ENCODE measurements around the gene GNA12. TPM values are rescaled to one million over a fixed set of nuclear protein-coding genes. Genes with fewer than 3 reads are reported as not detected.

The GNA12 gene
- total RNA-seq, 1 donor from 2014 or later, result 43.0 TPM

DNA sequence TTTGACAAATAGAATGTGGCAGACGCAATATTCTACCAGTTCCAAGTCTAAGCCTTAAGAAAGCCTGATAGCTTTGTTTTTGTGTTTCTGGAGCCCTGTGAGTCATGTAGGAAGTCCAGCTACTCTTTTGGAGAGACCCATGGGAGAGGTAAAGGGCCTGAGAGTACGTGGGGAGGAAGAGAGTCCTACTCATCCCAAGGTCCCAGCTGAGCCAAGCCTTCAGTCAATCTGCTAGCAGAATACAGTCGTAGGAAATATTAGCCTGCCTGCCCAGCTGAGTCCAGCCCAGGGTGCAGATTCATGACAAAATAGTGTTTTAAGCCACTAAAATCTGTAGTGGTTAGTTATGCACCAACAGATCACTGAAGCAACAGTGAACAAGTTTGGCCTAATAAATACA lies 9.0 kb upstream of the GNA12 start:
- no peaks in the 10 kb centered on the region for H3K27me3 ChIP-seq (ENCODE audit: low read depth)
- no peaks in the 10 kb centered on the region for H3K36me3 ChIP-seq
- TF ChIP-seq, protein P1, sequence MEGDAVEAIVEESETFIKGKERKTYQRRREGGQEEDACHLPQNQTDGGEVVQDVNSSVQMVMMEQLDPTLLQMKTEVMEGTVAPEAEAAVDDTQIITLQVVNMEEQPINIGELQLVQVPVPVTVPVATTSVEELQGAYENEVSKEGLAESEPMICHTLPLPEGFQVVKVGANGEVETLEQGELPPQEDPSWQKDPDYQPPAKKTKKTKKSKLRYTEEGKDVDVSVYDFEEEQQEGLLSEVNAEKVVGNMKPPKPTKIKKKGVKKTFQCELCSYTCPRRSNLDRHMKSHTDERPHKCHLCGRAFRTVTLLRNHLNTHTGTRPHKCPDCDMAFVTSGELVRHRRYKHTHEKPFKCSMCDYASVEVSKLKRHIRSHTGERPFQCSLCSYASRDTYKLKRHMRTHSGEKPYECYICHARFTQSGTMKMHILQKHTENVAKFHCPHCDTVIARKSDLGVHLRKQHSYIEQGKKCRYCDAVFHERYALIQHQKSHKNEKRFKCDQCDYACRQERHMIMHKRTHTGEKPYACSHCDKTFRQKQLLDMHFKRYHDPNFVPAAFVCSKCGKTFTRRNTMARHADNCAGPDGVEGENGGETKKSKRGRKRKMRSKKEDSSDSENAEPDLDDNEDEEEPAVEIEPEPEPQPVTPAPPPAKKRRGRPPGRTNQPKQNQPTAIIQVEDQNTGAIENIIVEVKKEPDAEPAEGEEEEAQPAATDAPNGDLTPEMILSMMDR (IDR thresholded peaks at IDR 0.05; ENCODE audit: borderline replicate concordance), result no peak
- DNase-seq, result no peak
- peak overlapping the region; percentile 52 for H3K27ac ChIP-seq (replicated peaks)
- H3K4me1 ChIP-seq, result peaks cover 20% of the 10 kb centered on the region
- intact Hi-C loops (cut with micrococcal nuclease), result no loop called here
- H3K4me3 ChIP-seq, result no peak overlapping the region
- H3K9me3 ChIP-seq (replicated peaks), result no peaks in the 10 kb centered on the region

DNA sequence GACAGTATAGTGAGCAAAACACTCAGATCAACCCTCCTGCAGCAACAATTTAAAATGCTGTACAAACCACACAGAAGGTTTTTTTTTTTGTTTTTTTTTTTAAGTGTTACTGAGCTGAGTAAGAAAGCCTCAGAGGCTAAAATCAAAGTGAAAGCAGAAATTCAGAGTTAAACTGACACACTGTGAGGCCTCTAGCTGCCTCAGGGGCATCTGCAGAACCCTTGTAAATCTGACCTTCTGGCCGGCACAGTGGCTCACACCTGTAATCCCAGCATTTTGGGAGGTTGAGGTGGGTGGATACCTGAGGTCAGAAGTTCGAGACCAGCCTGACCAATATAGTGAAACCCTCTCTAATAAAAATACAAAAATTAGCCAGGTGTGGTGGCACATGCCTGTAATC lies 7.4 kb upstream of the GNA12 start:
- TF ChIP-seq, protein P1 (IDR thresholded peaks at IDR 0.05; ENCODE audit: borderline replicate concordance), result no peak
- Histone ChIP-seq H3K9me3 (replicated peaks) (no peaks in the 10 kb centered on the region), H3K4me1 (peaks cover 20% of the 10 kb centered on the region), H3K36me3 (no peaks in the 10 kb centered on the region), H3K27ac (replicated peaks) (no peak overlapping the region), H3K4me3 (no peak overlapping the region), H3K27me3 (ENCODE audit: low read depth) (no peaks in the 10 kb centered on the region)
- intact Hi-C loops (cut with micrococcal nuclease), result no loop called here
- no peak for DNase-seq

DNA sequence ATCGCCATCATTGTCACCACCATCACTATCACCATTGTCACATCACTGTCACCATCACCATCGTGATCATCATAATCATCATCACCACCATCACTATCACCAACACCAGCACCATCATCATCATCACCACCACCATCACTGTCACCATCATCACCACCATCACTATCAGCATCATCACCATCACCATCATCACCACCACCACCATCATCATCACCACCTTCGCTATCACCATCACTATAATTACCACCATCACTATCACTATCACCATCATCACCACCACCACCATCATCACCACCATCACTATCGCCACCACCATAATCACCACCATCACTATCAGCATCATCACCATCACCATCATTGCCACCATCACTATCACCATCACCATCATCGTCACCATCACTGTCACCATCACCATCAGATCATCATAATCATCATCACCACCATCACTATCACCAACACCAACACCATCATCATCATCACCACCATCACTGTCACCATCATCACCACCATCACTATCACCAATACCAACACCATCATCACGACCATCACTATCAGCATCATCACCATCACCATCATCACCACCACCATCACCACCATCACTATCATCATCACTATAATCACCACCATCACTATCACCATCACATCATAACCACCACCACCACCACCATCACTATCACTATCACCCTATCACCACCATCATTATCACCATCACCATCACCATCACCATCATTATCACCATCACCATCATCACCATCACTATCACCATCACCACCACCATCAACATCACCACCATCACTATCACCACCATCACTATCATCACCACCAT lies 6.0 kb upstream of the GNA12 start:
- no peak for DNase-seq
- TF ChIP-seq, protein P1 (IDR thresholded peaks at IDR 0.05; ENCODE audit: borderline replicate concordance), result no peak
- intact Hi-C loops (cut with micrococcal nuclease), result no loop called here

DNA sequence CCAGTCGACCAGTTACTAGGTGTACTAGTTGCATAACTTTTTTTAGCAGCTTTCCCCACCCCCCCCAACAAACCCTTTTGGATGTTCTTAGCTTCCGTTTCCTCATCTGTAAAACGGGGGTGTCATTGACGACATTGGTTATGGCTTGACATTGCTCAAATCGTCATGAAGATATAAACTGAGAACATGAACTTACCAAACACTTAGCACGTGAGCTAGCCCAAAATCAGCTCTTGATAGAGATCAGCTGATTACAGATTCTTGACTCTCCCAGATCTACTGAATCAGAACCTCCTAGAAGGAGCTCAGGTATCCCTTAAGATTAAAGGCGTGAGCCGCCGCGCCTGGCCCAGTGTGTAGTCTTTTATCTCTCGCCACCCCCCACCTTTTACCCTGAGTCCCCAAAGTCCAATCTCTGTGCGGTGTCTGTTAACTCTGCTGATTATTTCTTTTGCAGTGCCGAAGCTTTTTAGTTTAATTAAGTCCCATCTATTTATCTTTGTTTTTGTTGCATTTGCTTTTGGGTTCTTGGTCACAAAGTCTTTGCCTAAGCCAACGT lies 1.0 kb upstream of the GNA12 start:
- peaks cover 41% of the 10 kb centered on the region for H3K4me1 ChIP-seq
- intact Hi-C loops (cut with micrococcal nuclease), result no loop called here
- H3K27me3 ChIP-seq (ENCODE audit: low read depth), result no peaks in the 10 kb centered on the region
- no peaks in the 10 kb centered on the region for H3K36me3 ChIP-seq
- no peak for DNase-seq
- peak overlapping the region; percentile 66 for H3K4me3 ChIP-seq
- peak overlapping the region; percentile 74 for H3K27ac ChIP-seq (replicated peaks)
- TF ChIP-seq, protein P1 (IDR thresholded peaks at IDR 0.05; ENCODE audit: borderline replicate concordance), result no peak
- H3K9me3 ChIP-seq (replicated peaks), result no peaks in the 10 kb centered on the region

More for the DNA sequence above, 6.0 kb upstream of the GNA12 start:
- no peaks in the 10 kb centered on the region for H3K36me3 ChIP-seq
- no peaks in the 10 kb centered on the region for H3K9me3 ChIP-seq (replicated peaks)
- H3K4me1 ChIP-seq, result peaks cover 13% of the 10 kb centered on the region
- no peak overlapping the region for H3K4me3 ChIP-seq
- no peaks in the 10 kb centered on the region for H3K27me3 ChIP-seq (ENCODE audit: low read depth)
- H3K27ac ChIP-seq (replicated peaks), result no peak overlapping the region

DNA sequence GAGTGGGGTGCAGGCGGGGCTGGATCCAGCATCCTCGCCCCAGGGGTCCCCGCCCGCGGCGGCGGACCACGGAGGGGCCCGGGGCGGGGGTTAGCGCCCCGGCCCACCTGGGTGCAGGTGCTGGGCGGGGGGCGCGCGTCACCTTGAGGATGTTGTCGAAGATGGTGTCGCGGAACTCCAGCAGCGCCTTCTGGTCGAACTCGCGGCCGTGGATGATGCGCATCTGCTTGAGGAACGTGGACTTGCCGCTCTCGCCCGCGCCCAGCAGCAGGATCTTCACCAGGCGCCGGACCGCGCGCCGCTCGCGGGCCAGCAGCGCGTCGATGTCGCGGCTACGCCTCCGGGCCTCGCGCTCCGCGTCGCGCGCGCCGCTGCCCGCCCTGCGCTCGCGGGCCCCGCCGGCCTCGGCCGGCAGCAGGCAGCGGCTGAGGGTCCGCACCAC lies 376 bp downstream of the GNA12 start:
- DNase-seq, result no peak
- H3K9me3 ChIP-seq (replicated peaks), result no peaks in the 10 kb centered on the region
- no peaks in the 10 kb centered on the region for H3K27me3 ChIP-seq (ENCODE audit: low read depth)
- H3K27ac ChIP-seq (replicated peaks), result peak overlapping the region; percentile 77
- peaks cover 50% of the 10 kb centered on the region for H3K4me1 ChIP-seq
- no peaks in the 10 kb centered on the region for H3K36me3 ChIP-seq
- peak overlapping the region; percentile 86 for H3K4me3 ChIP-seq
- intact Hi-C loops (cut with micrococcal nuclease), result no loop called here
- TF ChIP-seq, protein P1 (IDR thresholded peaks at IDR 0.05; ENCODE audit: borderline replicate concordance), result no peak
